GM10266 (cell line): Measurements from ENCODE around the gene BCL6.

ENCODE experiments used
- DNase-seq: peaks from one replicate; pipeline ENCODE4 v3.0.0; 2012; ENCODE audit errors: extremely low spot score
- TF ChIP-seq, protein P1 (sequence below): IDR thresholded peaks from 2 replicates; pipeline ENCODE4 v1.5.1; 2012; ENCODE audit warnings: mild to moderate bottlenecking, low read depth; ENCODE audit not compliant: control insufficient read depth, insufficient read depth; ENCODE audit errors: missing control alignments

The BCL6 gene

DNA sequence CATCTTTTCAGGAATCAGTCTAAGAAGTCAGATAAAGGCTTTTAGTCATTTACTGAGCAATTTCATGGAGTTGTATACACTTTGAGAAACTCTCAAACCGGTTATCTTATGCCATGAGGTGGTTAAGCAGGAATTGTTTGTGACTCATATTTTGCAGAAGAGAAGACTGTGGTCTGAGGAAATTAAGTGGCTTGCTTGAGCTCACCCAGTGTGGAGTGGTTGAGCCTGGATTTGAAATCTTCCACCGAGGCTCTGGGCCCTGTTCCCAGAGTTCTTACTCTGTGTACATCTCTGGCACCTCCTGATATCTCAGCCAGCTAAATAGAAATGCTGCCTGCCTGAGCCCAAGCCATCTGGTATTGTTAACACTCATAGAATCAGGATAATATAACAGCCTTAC, 37.8 kb upstream of the BCL6 start:
- TF ChIP-seq, protein P1, sequence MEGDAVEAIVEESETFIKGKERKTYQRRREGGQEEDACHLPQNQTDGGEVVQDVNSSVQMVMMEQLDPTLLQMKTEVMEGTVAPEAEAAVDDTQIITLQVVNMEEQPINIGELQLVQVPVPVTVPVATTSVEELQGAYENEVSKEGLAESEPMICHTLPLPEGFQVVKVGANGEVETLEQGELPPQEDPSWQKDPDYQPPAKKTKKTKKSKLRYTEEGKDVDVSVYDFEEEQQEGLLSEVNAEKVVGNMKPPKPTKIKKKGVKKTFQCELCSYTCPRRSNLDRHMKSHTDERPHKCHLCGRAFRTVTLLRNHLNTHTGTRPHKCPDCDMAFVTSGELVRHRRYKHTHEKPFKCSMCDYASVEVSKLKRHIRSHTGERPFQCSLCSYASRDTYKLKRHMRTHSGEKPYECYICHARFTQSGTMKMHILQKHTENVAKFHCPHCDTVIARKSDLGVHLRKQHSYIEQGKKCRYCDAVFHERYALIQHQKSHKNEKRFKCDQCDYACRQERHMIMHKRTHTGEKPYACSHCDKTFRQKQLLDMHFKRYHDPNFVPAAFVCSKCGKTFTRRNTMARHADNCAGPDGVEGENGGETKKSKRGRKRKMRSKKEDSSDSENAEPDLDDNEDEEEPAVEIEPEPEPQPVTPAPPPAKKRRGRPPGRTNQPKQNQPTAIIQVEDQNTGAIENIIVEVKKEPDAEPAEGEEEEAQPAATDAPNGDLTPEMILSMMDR: no peak
- no peak for DNase-seq

- TF ChIP-seq, protein P1: no peak
- no peak for DNase-seq
Measured at GRCh38 chr3:187782006-187782405, 36.7 kb upstream of the BCL6 start.

GRCh38 chr3:187781001-187781400, 35.7 kb upstream of the BCL6 start:
- no peak for DNase-seq
- TF ChIP-seq, protein P1: no peak

DNA sequence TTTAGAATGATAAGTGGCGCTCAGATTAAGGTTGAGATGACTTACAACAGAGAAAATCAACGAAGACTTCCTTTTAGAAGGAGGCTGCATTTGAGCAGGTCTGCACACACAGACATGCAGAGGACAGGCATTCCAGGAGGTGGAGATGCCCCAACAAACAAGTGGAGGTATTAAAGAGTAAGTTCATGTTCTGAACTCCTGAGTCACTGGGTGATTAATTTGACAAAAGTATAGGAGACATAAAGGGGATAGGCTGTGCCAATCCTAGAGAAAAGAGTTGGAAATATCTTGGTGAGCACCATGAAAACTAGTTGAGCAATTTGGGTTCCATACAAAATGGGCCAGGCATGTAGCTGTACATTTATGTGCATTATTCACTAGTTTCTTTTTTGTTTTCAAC, 33.5 kb upstream of the BCL6 start:
- DNase-seq: no peak
- TF ChIP-seq, protein P1: no peak

GRCh38 chr3:187777331-187777941, 32.2 kb upstream of the BCL6 start:
- peak; percentile 27 for DNase-seq
- TF ChIP-seq, protein P1: no peak

- DNase-seq: no peak
- TF ChIP-seq, protein P1: no peak
Measured at GRCh38 chr3:187775549-187775948, 30.3 kb upstream of the BCL6 start.

GRCh38 chr3:187774185-187774789, 29.0 kb upstream of the BCL6 start:
- no peak for DNase-seq
- TF ChIP-seq, protein P1: no peak
